Measurements from ENCODE around the gene SNTG2. TPM values are rescaled to one million over a fixed set of nuclear protein-coding genes. Genes with fewer than 3 reads are reported as not detected.
"Not testable (repeated sequence)": the region's sequence is repeated elsewhere in the genome, so short reads cannot be mapped to it uniquely, and the experiment has no call there.

SNTG2 gene
- total RNA-seq, 1 donor from 2014 or later: 1.0 TPM

DNA sequence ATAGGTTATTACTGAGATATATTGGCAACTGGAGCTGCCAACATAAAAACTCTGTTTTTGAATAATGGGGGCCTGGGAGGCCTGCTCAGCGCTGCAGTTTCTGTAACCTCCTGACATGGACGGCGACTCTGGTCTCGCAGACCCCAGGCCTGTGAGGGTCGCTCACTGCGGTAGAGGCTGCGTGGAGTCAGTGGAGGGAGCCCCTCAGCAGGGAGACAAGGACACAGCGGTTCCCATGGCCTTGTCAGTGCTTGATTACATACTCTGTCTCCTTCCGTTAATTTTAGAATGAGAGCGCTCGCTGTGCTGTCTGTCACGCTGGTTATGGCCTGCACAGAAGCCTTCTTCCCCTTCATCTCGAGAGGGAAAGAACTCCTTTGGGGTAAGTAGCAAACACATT, 463.5 kb downstream of the SNTG2 start:
- intact Hi-C loops (cut with DNase I): no loop called here
- DNase-seq (ENCODE audit: low spot score): no peak

- intact Hi-C loops (cut with DNase I); DNase-seq (ENCODE audit: low spot score): not testable (repeated sequence)
These were observed 464.3 kb downstream of the SNTG2 start for GRCh38 chr2:1414901-1415300.

- intact Hi-C loops (cut with DNase I): no loop called here
- DNase-seq (ENCODE audit: low spot score): no peak
These were observed 464.9 kb downstream of the SNTG2 start for GRCh38 chr2:1415501-1415900.

Measured in cardiac septum (tissue), 1 donor.